Measurements from ENCODE around the gene TIMM17B. TPM values are rescaled to one million over a fixed set of nuclear protein-coding genes. Genes with fewer than 3 reads are reported as not detected.

Gene TIMM17B
- total and polyA plus RNA-seq, 2 of the 8 experiments (the other 6 are each of a cell fraction or from before 2014, with no cell fraction given), result 77.8 to 246 TPM

GRCh38 chrX:48934581-48935300, 37.2 kb upstream of the TIMM17B start:
- no peak overlapping the region for H2BK20ac ChIP-seq (ENCODE audit: low read length)
- H4K91ac ChIP-seq (replicated peaks; ENCODE audit: insufficient read length, low read length), result no peak overlapping the region
- DNase-seq (ENCODE audit: low read depth in 1 of 2, low spot score in 2 of 2), result no peak
- WGBS, 2 experiments (ENCODE audit: extremely low coverage in 1 of 2, insufficient coverage in 1 of 2, insufficient read length in 1 of 2, insufficient replicate concordance in 2 of 2, low coverage in 1 of 2, low lambda C conversion rate in 2 of 2, missing lambda C conversion rate in 1 of 2), result 90% methylated on average over 7 of the region's 7 CpGs; no CpG with 5 or more reads in 1 of the 2 experiments
- H2AFZ ChIP-seq (ENCODE audit: low read length), result no peak overlapping the region
- no peaks in the 10 kb centered on the region for H3K79me1 ChIP-seq (ENCODE audit: low read depth, low read length)
- no peak overlapping the region for H3K4ac ChIP-seq (replicated peaks; ENCODE audit: insufficient read length, low read depth, low read length)
- H3K27me3 ChIP-seq (replicated peaks in 1 of 4; ENCODE audit: control insufficient read depth in 3 of 4, extremely low read depth in 1 of 4, insufficient read depth in 3 of 4, low read length in 3 of 4), result no peaks in the 10 kb centered on the region
- H3K4me2 ChIP-seq (ENCODE audit: insufficient read depth in 1 of 2, low read depth in 2 of 2, low read length in 2 of 2), result no peak overlapping the region
- no peak overlapping the region for H3K27ac ChIP-seq (ENCODE audit: low read depth, low read length)
- H3K14ac ChIP-seq (ENCODE audit: insufficient read length), result no peak overlapping the region
- FAIRE-seq, result no peak
- H4K5ac ChIP-seq (ENCODE audit: insufficient read length, low read depth, low read length), result no peak overlapping the region
- H2BK120ac ChIP-seq (replicated peaks; ENCODE audit: low read depth, low read length), result no peak overlapping the region
- no peak overlapping the region; the same call in 1 of the 2 replicates for H4K8ac ChIP-seq (ENCODE audit: extremely low read depth, insufficient read depth, low read length)
- H3K4me3 ChIP-seq (ENCODE audit: extremely low read depth in 1 of 4, insufficient read depth in 2 of 4, low read depth in 3 of 4, low read length in 4 of 4), result no peak overlapping the region
- no peaks in the 10 kb centered on the region for H4K20me1 ChIP-seq (replicated peaks in 1 of 2; ENCODE audit: control insufficient read depth in 1 of 2, insufficient read depth in 2 of 2, low read length in 2 of 2)
- peaks cover 0 to 33% (median 11%) of the 10 kb centered on the region in 4 experiments; a peak in 6 of 8 replicates for H3K36me3 ChIP-seq (ENCODE audit: control insufficient read depth in 2 of 4, insufficient read depth in 4 of 4, low read length in 3 of 4)
- peaks cover 0 to 37% of the 10 kb centered on the region in 2 experiments; a peak in 2 of 4 replicates for H3K79me2 ChIP-seq (ENCODE audit: control insufficient read depth in 1 of 2, insufficient read depth in 2 of 2, low read length in 2 of 2)
- no peak overlapping the region for H3K23ac ChIP-seq (ENCODE audit: insufficient read length)
- ChIA-PET CTCF (ENCODE audit: partially characterized antibody) (interaction anchor here (1.0 kb wide), 1 partner anchor 23 kb away, joined by 3 read pairs; no protein-coding TSS in a partner anchor), POLR2A (ENCODE audit: partially characterized antibody) (interaction anchor here (21.5 kb wide), 1 partner anchor 20 kb away, joined by 572 read pairs; the partner anchor contains the start of genes PIM2 and SLC35A2)
- no peak overlapping the region for H3K9ac ChIP-seq (replicated peaks in 1 of 4; ENCODE audit: extremely low read depth in 1 of 4, low read depth in 3 of 4, low read length in 3 of 4)
- no peak overlapping the region for H2BK15ac ChIP-seq (ENCODE audit: low read length)
- no peak overlapping the region for H3K18ac ChIP-seq (ENCODE audit: extremely low read depth, low read length)
- TF ChIP-seq PHF8 (conservative IDR thresholded peaks at IDR 0.05; ENCODE audit: low read depth, low read length) (no peak), POLR2AphosphoS5 (IDR thresholded peaks at IDR 0.05; ENCODE audit: low read depth, low read length) (no peak), SP1 (IDR thresholded peaks at IDR 0.05; ENCODE audit: low read depth, low read length) (no peak), TAF1 (IDR thresholded peaks at IDR 0.05; ENCODE audit: low read depth, low read length) (no peak), HDAC2 (IDR thresholded peaks at IDR 0.05; ENCODE audit: borderline replicate concordance in 1 of 2, low read depth in 2 of 2, low read length in 2 of 2) (no peak), CHD2 (IDR thresholded peaks at IDR 0.05; ENCODE audit: low read length) (no peak), POU5F1 (IDR thresholded peaks at IDR 0.05; ENCODE audit: low read depth, low read length) (no peak)
- H2BK5ac ChIP-seq (ENCODE audit: low read depth, low read length), result no peak overlapping the region
- no peak overlapping the region for H2AK5ac ChIP-seq (ENCODE audit: low read depth, low read length)
- H3K9me3 ChIP-seq (ENCODE audit: insufficient read depth in 2 of 2, low read depth in 1 of 2, low read length in 1 of 2), result no peaks in the 10 kb centered on the region
- no peak overlapping the region for H3K56ac ChIP-seq (replicated peaks; ENCODE audit: insufficient read length, low read depth, low read length)
- no peak overlapping the region for H2BK12ac ChIP-seq (ENCODE audit: low read depth, low read length)
- peaks cover 0 to 12% (median 3%) of the 10 kb centered on the region in 4 experiments; a peak in 6 of 7 replicates for H3K4me1 ChIP-seq (replicated peaks in 1 of 4; ENCODE audit: control insufficient read depth in 3 of 4, insufficient read depth in 4 of 4, low read length in 3 of 4)
- H3K23me2 ChIP-seq (ENCODE audit: low read depth, low read length), result no peaks in the 10 kb centered on the region
